NCI-H526 (cell line): ENCODE measurements around the gene CASP5.

ENCODE experiments used
- DNase-seq, 2 experiments: peaks; one replicate each; lab custom pipeline; 2025; lab: John Stamatoyannopoulos, UW

The CASP5 gene

GRCh38 chr11:104967534-104968354, 55.2 kb downstream of the CASP5 start:
- DNase-seq = no peak

DNA sequence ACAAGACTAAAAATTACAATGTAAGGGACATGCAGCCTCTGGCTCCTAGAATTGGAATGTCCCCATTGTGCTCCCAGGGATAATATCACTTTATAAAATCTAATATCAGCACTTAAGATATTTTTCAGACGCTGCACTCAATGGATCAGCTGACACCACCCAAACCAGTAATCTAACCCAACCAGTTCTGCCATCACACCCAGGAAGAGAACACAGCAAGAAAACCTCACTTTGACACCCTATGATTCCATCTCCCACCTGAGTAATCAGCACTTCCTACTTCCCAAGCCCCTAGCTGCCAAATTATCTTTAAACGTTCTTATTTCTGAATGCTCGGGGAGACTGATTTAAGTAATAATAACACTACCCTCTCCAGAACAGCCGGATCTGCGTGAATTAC, 57.2 kb downstream of the CASP5 start:
- no peak for DNase-seq

- DNase-seq = no peak
These were observed 58.7 kb downstream of the CASP5 start for GRCh38 chr11:104964247-104964646.

DNA sequence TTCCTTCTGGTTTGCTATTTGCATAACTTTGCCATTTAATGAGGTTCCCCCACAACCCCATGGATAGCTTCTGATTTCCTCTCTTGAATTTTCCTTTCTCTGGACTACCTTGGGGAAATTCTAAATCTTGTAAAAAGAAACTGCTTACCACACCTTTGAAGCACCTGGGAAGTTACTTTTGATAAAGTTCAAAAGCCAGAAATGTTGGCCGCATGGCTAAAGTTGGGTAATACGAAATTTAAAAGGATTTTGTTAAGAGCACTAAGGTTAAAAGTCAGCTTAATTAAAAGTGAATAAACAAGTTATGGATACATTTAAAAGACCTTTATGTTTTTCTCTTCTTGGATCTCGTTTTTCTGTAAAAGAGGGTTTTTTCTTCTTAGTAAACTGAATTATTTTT, 60.1 kb downstream of the CASP5 start:
- DNase-seq = no peak

- no peak for DNase-seq
These were observed 65.7 kb downstream of the CASP5 start for GRCh38 chr11:104957280-104957679.

DNA sequence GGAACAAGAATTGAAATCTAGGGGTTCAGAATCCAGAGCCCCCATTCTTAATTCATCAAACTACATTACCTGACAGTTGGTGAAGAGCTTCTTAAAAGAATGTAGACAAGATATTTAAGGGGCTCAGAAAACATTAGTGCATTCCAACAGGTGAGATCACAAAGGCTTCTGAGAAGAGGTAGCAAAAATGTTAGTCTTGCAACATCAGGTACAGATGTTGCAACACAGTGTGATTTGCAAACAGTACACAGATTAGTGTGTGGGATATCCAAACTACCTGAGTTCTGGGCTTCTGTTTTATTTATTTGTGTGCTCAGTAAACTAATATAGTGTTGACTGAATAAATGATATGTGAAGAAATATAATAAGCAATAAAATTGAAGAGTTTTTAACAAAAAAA, 66.4 kb downstream of the CASP5 start:
- DNase-seq = no peak

DNA sequence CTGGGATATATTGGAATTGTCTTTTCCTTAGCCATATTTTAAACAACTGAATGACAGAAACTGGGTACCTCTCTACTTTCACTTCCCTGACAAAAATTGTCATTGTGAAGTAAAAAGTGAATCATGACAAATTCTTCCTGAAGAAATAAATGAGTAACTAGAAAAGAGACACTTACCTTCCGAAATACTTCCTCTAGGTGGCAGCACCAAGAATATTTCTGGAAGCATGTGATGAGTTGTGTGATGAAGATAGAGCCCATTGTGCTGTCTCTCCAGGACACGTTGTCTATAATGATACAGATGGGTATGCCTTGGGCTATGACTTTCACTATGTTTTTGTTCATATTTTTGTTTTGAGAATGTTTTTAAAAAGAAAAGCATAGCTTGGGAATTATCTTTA, 76.1 kb downstream of the CASP5 start:
- peak; percentile 8 to 67 for DNase-seq
